Mucosa of stomach (tissue), 1 donor: ENCODE measurements around the gene PTPRU.

ENCODE experiments used
- H3K27me3 ChIP-seq: one replicate; pipeline ENCODE4 v1.7.0; 2013; ENCODE audit warnings: mild to moderate bottlenecking, low read length; ENCODE audit not compliant: control insufficient read depth, insufficient read depth
- H3K36me3 ChIP-seq: one replicate; pipeline ENCODE4 v1.7.0; 2013; ENCODE audit warnings: low read length; ENCODE audit not compliant: control insufficient read depth, insufficient read depth
- H3K4me1 ChIP-seq: one replicate; pipeline ENCODE4 v1.7.0; 2013; ENCODE audit warnings: mild to moderate bottlenecking, low read length; ENCODE audit not compliant: control insufficient read depth, insufficient read depth
- H3K4me3 ChIP-seq: one replicate; pipeline ENCODE4 v1.7.0; 2013; ENCODE audit warnings: low read length
- H3K9ac ChIP-seq: one replicate; pipeline ENCODE4 v1.7.0; 2013; ENCODE audit warnings: mild to moderate bottlenecking, low read length, moderate library complexity
- H3K9me3 ChIP-seq: one replicate; pipeline ENCODE4 v1.7.0; 2013; ENCODE audit warnings: mild to moderate bottlenecking, low read length, moderate library complexity; ENCODE audit not compliant: control insufficient read depth
- donor health status: Pancreatic carcinoma.

PTPRU gene

GRCh38 chr1:29238620-29239002, 2.3 kb downstream of the PTPRU start:
- Histone ChIP-seq H3K36me3 (no peaks in the 10 kb centered on the region), H3K27me3 (peaks cover 21% of the 10 kb centered on the region), H3K4me3 (no peak overlapping the region), H3K9me3 (no peaks in the 10 kb centered on the region), H3K9ac (no peak overlapping the region), H3K4me1 (peaks cover 17% of the 10 kb centered on the region)

GRCh38 chr1:29239142-29239541, 2.8 kb downstream of the PTPRU start:
- no peak overlapping the region for H3K9ac ChIP-seq
- peaks cover 17% of the 10 kb centered on the region for H3K4me1 ChIP-seq
- peaks cover 21% of the 10 kb centered on the region for H3K27me3 ChIP-seq
- no peak overlapping the region for H3K4me3 ChIP-seq
- H3K36me3 ChIP-seq: no peaks in the 10 kb centered on the region
- H3K9me3 ChIP-seq: no peaks in the 10 kb centered on the region

GRCh38 chr1:29240400-29240837, 4.1 kb downstream of the PTPRU start:
- peaks cover 17% of the 10 kb centered on the region for H3K4me1 ChIP-seq
- no peaks in the 10 kb centered on the region for H3K36me3 ChIP-seq
- H3K9me3 ChIP-seq: no peaks in the 10 kb centered on the region
- peaks cover 21% of the 10 kb centered on the region for H3K27me3 ChIP-seq
- H3K4me3 ChIP-seq: no peak overlapping the region
- no peak overlapping the region for H3K9ac ChIP-seq

GRCh38 chr1:29240986-29241385, 4.7 kb downstream of the PTPRU start:
- Histone ChIP-seq H3K4me1 (peaks cover 17% of the 10 kb centered on the region), H3K27me3 (peaks cover 21% of the 10 kb centered on the region), H3K9me3 (no peaks in the 10 kb centered on the region), H3K4me3 (no peak overlapping the region), H3K36me3 (no peaks in the 10 kb centered on the region), H3K9ac (no peak overlapping the region)

GRCh38 chr1:29243023-29243870, 6.9 kb downstream of the PTPRU start:
- no peaks in the 10 kb centered on the region for H3K36me3 ChIP-seq

GRCh38 chr1:29243871-29244200, 7.5 kb downstream of the PTPRU start:
- Histone ChIP-seq H3K9me3 (no peaks in the 10 kb centered on the region), H3K9ac (no peak overlapping the region), H3K36me3 (no peaks in the 10 kb centered on the region), H3K4me1 (no peaks in the 10 kb centered on the region), H3K27me3 (peaks cover under 1% of the 10 kb centered on the region), H3K4me3 (no peak overlapping the region)

More at GRCh38 chr1:29243023-29243870, 6.9 kb downstream of the PTPRU start:
- Histone ChIP-seq H3K4me1 (peaks cover 3% of the 10 kb centered on the region), H3K4me3 (no peak overlapping the region), H3K9me3 (no peaks in the 10 kb centered on the region), H3K27me3 (peaks cover 6% of the 10 kb centered on the region), H3K9ac (no peak overlapping the region)

GRCh38 chr1:29245261-29245660, 8.9 kb downstream of the PTPRU start:
- H3K4me3 ChIP-seq: no peak overlapping the region
- H3K36me3 ChIP-seq: no peaks in the 10 kb centered on the region
- H3K27me3 ChIP-seq: no peaks in the 10 kb centered on the region
- no peaks in the 10 kb centered on the region for H3K4me1 ChIP-seq
- no peaks in the 10 kb centered on the region for H3K9me3 ChIP-seq
- no peak overlapping the region for H3K9ac ChIP-seq

- Histone ChIP-seq H3K4me1 (no peaks in the 10 kb centered on the region), H3K4me3 (no peak overlapping the region), H3K36me3 (no peaks in the 10 kb centered on the region), H3K9ac (no peak overlapping the region), H3K9me3 (no peaks in the 10 kb centered on the region), H3K27me3 (no peaks in the 10 kb centered on the region)
Observed at GRCh38 chr1:29245876-29246275, 9.6 kb downstream of the PTPRU start.

GRCh38 chr1:29247044-29247443, 10.7 kb downstream of the PTPRU start:
- Histone ChIP-seq H3K4me3 (no peak overlapping the region), H3K27me3 (no peaks in the 10 kb centered on the region), H3K9ac (no peak overlapping the region), H3K9me3 (no peaks in the 10 kb centered on the region), H3K4me1 (no peaks in the 10 kb centered on the region), H3K36me3 (no peaks in the 10 kb centered on the region)

DNA sequence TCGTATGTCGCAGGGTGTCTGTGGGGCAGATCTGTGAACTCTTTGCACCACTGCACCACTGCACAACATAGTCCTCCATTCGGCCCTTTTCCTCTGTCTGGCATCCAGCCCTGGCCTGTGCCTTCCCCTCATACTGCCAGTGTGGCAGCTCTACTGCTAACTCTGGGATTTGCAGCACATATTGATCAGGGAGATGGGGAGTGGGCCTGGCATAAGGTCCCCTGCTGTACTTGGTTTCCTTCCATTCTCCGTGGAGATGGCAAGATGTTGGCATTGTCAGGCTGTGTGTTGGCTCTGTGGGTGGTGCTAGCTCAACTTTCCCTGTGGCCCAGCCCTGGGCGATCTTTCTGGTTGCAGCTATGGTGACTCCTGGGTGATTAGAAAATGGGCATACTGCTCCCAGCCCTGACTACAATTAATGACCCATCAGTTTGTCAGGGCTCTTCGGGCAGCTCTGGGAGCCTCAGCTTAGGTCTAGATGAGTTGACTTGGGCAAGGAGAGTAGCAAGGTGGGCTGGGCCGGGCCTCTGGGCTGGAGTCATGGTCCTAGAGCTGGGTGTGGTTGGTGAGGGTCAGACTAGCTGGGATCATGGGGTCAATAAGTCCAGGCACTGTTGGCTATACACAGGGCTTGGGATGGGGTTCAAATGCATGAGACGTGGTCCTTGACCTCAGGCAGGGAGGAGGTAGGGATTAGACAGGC, 11.4 kb downstream of the PTPRU start:
- Histone ChIP-seq H3K9me3 (no peaks in the 10 kb centered on the region), H3K4me1 (no peaks in the 10 kb centered on the region), H3K9ac (no peak overlapping the region), H3K27me3 (no peaks in the 10 kb centered on the region), H3K36me3 (no peaks in the 10 kb centered on the region), H3K4me3 (no peak overlapping the region)

DNA sequence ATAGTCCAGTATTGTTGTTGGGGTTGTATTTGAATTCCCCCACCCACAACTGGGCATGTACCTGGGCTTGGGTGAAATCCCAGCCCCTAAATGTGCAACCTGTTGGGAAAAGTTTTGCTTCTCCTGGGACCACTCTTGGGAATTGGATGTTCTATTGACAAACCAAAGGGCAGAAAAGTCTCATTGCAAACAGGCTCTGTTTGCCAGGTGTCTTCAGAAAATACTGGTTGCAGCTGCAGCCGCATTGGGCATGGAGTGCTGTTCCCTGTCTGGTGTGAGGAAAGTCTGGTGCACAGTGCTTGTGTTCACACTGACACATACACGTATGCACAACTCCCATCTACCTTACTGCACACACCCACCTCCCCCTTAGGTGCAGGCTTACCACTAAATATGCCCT, 12.1 kb downstream of the PTPRU start:
- no peaks in the 10 kb centered on the region for H3K36me3 ChIP-seq
- H3K9me3 ChIP-seq: no peaks in the 10 kb centered on the region
- no peak overlapping the region for H3K9ac ChIP-seq
- H3K4me1 ChIP-seq: no peaks in the 10 kb centered on the region
- H3K4me3 ChIP-seq: no peak overlapping the region
- H3K27me3 ChIP-seq: no peaks in the 10 kb centered on the region

- Histone ChIP-seq H3K4me3 (no peak overlapping the region), H3K36me3 (no peaks in the 10 kb centered on the region)
Observed at GRCh38 chr1:29249170-29249691, 12.9 kb downstream of the PTPRU start.

More at GRCh38 chr1:29249170-29249691, 12.9 kb downstream of the PTPRU start:
- H3K27me3 ChIP-seq: no peaks in the 10 kb centered on the region
- no peak overlapping the region for H3K9ac ChIP-seq
- no peaks in the 10 kb centered on the region for H3K4me1 ChIP-seq
- H3K9me3 ChIP-seq: no peaks in the 10 kb centered on the region
